ENCODE data around the gene PLGRKT. TPM values are rescaled to one million over a fixed set of nuclear protein-coding genes. Genes with fewer than 3 reads are reported as not detected.

Gene PLGRKT
- total RNA-seq, 1 experiment from 2014 or later = 19.2 TPM

- Mint-ChIP-seq H3K4me3 (no peak overlapping the region), H3K9me3 (no peaks in the 10 kb centered on the region)
- CTCF ChIA-PET = interaction anchor here (2.5 kb wide), 1 partner anchor 243 kb away, joined by 9 read pairs; no protein-coding TSS in a partner anchor
Observed at GRCh38 chr9:5428794-5429528, 8.8 kb downstream of the PLGRKT start.

More at GRCh38 chr9:5428794-5429528, 8.8 kb downstream of the PLGRKT start:
- Mint-ChIP-seq H3K36me3 (peaks cover 30% of the 10 kb centered on the region), H3K27ac (no peak overlapping the region), H3K27me3 (ENCODE audit: low read depth) (no peaks in the 10 kb centered on the region), H3K4me1 (no peaks in the 10 kb centered on the region)
- POLR2A ChIA-PET = interaction anchor here (1.9 kb wide), 1 partner anchor 9 kb away, joined by 6 read pairs; the partner anchor contains the start of gene PLGRKT
- TF ChIP-seq RELA (CRISPR knock-in tag; IDR thresholded peaks at IDR 0.05; ENCODE audit: borderline replicate concordance) (no peak), ZNF512 (CRISPR knock-in tag; IDR thresholded peaks at IDR 0.05; ENCODE audit: borderline replicate concordance) (no peak), ARID4B (CRISPR knock-in tag; IDR thresholded peaks at IDR 0.05; ENCODE audit: borderline replicate concordance) (no peak), ZNF317 (CRISPR knock-in tag; IDR thresholded peaks at IDR 0.05; ENCODE audit: borderline replicate concordance, low read depth) (no peak), IRF2 (CRISPR knock-in tag; IDR thresholded peaks at IDR 0.05; ENCODE audit: borderline replicate concordance, low read depth) (no peak), ZNF138 (CRISPR knock-in tag; conservative IDR thresholded peaks at IDR 0.05) (no peak), SMAD4 (CRISPR knock-in tag; IDR thresholded peaks at IDR 0.05) (no peak), ZNF671 (CRISPR knock-in tag; IDR thresholded peaks at IDR 0.05) (no peak), ZNF416 (CRISPR knock-in tag; IDR thresholded peaks at IDR 0.05) (no peak), ATF6 (CRISPR knock-in tag; IDR thresholded peaks at IDR 0.05) (no peak), ZNF281 (CRISPR knock-in tag; IDR thresholded peaks at IDR 0.05) (no peak), CDX4 (CRISPR knock-in tag; IDR thresholded peaks at IDR 0.05; ENCODE audit: borderline replicate concordance) (no peak), FOXJ3 (CRISPR knock-in tag; IDR thresholded peaks at IDR 0.05; ENCODE audit: borderline replicate concordance) (no peak), GABPB1 (CRISPR knock-in tag; IDR thresholded peaks at IDR 0.05) (no peak), PREB (CRISPR knock-in tag; IDR thresholded peaks at IDR 0.05; ENCODE audit: borderline replicate concordance) (no peak), JAZF1 (CRISPR knock-in tag; IDR thresholded peaks at IDR 0.05) (no peak), MXD4 (CRISPR knock-in tag; IDR thresholded peaks at IDR 0.05; ENCODE audit: borderline replicate concordance) (no peak), USF2 (CRISPR knock-in tag; IDR thresholded peaks at IDR 0.05) (no peak), SMAD3 (CRISPR knock-in tag; IDR thresholded peaks at IDR 0.05; ENCODE audit: borderline replicate concordance) (no peak), MAX (CRISPR knock-in tag; IDR thresholded peaks at IDR 0.05) (no peak)
- ATAC-seq = no peak
- DNase-seq (ENCODE audit: low spot score) = no peak
